ENCODE data around the gene ELK1.

Gene ELK1

DNA sequence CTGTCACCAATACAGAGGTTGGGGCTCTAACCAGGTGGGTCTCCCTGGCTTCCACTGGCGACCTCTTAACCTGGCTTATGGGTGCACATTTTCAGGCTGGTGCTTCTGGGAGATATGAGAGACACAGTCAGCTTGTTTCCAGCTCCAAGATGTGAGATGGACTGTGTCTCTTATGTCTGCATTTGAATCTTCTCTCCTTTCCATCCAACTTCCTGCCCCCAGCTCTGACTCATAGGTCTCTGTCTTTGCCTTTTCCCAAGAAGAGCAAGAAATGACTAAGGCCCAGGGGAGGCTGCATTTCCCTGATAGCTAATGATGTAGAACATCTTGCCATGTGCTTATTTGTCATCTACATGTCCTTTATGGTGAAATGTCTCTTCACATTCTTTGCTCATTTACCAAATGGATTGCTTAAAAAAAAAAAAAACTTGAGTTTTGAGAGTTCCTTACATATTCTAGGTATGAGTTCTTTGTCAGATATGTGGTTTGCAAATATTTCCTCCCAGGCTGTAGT is 11.8 kb upstream of the ELK1 start:
- Histone ChIP-seq H3K36me3 (ENCODE audit: control insufficient read depth, insufficient read depth, low read length) (peaks cover 4% of the 10 kb centered on the region), H3K27ac (ENCODE audit: low read depth, low read length) (no peak overlapping the region; the same call in 1 of the 2 replicates)

DNA sequence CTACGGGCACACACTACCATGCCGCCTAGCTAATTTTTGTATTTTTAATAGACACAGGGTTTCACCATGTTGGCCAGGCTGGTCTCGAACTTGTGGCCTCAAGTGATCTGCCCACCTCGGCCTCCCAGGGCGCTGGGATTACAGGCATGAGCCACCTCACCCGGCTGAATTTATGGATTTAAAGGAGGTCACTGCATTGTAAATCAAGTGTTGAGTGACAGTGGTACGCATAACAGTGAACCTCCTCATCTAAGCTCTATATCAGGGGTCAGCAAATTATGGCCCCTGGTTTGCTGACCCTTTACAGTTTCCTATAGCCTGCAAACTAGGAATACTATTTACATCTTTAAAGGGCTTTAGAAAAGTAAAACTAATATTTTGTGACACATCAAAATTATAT is 11.2 kb upstream of the ELK1 start:
- Histone ChIP-seq H3K9ac (ENCODE audit: low read length) (no peak overlapping the region), H3K9me3 (ENCODE audit: control insufficient read depth, insufficient read depth, low read depth, low read length) (peaks cover 3% of the 10 kb centered on the region; the same call in 1 of the 2 replicates), H3K4me3 (ENCODE audit: low read depth, low read length) (no peak overlapping the region), H3K27ac (ENCODE audit: low read depth, low read length) (no peak overlapping the region), H3K36me3 (ENCODE audit: control insufficient read depth, insufficient read depth, low read length) (peaks cover 11% of the 10 kb centered on the region), H3K27me3 (ENCODE audit: control insufficient read depth, insufficient read depth, low read length) (peaks cover 4% of the 10 kb centered on the region; the same call in 1 of the 2 replicates), H3K4me1 (ENCODE audit: control insufficient read depth, insufficient read depth, low read length) (peaks cover 7% of the 10 kb centered on the region; the same call in 1 of the 2 replicates)

More for the DNA sequence above, 11.8 kb upstream of the ELK1 start:
- Histone ChIP-seq H3K4me3 (ENCODE audit: low read depth, low read length) (no peak overlapping the region), H3K9ac (ENCODE audit: low read length) (no peak overlapping the region), H3K27me3 (ENCODE audit: control insufficient read depth, insufficient read depth, low read length) (peaks cover 4% of the 10 kb centered on the region; the same call in 1 of the 2 replicates), H3K9me3 (ENCODE audit: control insufficient read depth, insufficient read depth, low read depth, low read length) (peaks cover 3% of the 10 kb centered on the region; the same call in 1 of the 2 replicates), H3K4me1 (ENCODE audit: control insufficient read depth, insufficient read depth, low read length) (peaks cover 7% of the 10 kb centered on the region; the same call in 1 of the 2 replicates)

DNA sequence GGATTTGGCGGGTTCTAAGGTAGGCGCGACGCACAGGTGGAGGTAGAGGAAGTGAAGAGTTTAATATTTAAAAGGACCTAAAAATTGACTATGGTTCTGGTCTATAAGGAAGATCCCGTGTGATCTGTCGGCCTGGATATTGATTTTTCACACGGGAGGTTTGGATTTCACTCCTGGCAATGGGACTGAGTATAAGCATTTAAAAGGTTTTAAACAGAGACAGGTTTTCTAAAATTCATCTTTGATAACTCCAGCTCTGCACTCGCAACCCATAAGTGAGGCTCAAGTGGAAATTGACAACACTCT is 9.0 kb upstream of the ELK1 start:
- peaks cover 26% of the 10 kb centered on the region for H3K36me3 ChIP-seq (ENCODE audit: control insufficient read depth, insufficient read depth, low read length)
- H3K27me3 ChIP-seq (ENCODE audit: control insufficient read depth, insufficient read depth, low read length), result peaks cover 4% of the 10 kb centered on the region; the same call in 1 of the 2 replicates
- no peak overlapping the region for H3K27ac ChIP-seq (ENCODE audit: low read depth, low read length)
- H3K9ac ChIP-seq (ENCODE audit: low read length), result no peak overlapping the region
- H3K4me1 ChIP-seq (ENCODE audit: control insufficient read depth, insufficient read depth, low read length), result peaks cover 7% of the 10 kb centered on the region; the same call in 1 of the 2 replicates
- H3K4me3 ChIP-seq (ENCODE audit: low read depth, low read length), result peak overlapping the region; percentile 93
- H3K9me3 ChIP-seq (ENCODE audit: control insufficient read depth, insufficient read depth, low read depth, low read length), result peaks cover 9% of the 10 kb centered on the region; the same call in 1 of the 2 replicates

DNA sequence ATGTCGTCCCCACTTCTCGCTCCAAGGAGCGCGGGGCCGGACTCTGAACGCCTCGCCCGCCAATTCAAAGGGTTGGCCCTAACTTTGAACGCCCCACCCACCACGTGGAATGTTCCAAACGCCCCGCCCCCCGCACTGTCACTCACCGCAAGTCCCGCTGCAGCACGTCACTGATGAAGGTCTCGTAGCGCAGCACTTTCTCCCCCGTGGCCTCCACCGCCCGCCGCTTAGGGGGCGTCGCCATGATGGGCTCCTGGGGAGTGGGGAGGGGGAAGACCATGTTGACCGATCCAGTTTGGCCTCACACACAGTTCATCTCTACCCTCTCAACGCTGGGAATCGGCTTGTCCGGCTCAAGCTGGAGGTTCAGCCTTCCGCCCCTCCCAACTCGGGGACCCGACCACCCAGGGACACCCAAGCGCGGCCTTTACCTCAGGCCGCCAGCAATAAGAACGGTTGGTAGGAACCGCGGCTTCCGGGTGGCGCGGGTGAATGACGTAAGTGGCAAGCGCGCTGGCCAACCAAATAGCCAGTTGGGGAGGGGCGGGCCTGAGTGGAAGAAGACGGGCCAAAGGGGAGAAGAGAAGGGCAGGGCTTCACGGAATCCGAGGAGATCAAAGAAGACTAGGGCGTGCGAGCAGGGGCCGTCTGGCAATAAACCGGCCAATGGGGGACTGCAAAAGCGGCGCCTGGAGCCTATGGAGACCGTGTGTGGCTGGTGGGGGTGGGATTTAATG is 8.5 kb upstream of the ELK1 start, which contains the start of gene UXT:
Gene UXT, minus strand, starts transcription at position 497 of the 737 bp plus-strand sequence. Its CDS starts 253 bp downstream, at position 244.
- Histone ChIP-seq H3K4me3 (ENCODE audit: low read depth, low read length) (peak within 1 kb of the TSS; percentile 93), H3K27ac (ENCODE audit: low read depth, low read length) (peak within 1 kb of the TSS; percentile 86), H3K9me3 (ENCODE audit: control insufficient read depth, insufficient read depth, low read depth, low read length) (peaks cover 9% of the 10 kb centered on the region; the same call in 1 of the 2 replicates), H3K9ac (ENCODE audit: low read length) (peak within 1 kb of the TSS; percentile 96), H3K36me3 (ENCODE audit: control insufficient read depth, insufficient read depth, low read length) (peaks cover 26% of the 10 kb centered on the region), H3K27me3 (ENCODE audit: control insufficient read depth, insufficient read depth, low read length) (peaks cover 4% of the 10 kb centered on the region; the same call in 1 of the 2 replicates), H3K4me1 (ENCODE audit: control insufficient read depth, insufficient read depth, low read length) (peaks cover 7% of the 10 kb centered on the region; the same call in 1 of the 2 replicates)

DNA sequence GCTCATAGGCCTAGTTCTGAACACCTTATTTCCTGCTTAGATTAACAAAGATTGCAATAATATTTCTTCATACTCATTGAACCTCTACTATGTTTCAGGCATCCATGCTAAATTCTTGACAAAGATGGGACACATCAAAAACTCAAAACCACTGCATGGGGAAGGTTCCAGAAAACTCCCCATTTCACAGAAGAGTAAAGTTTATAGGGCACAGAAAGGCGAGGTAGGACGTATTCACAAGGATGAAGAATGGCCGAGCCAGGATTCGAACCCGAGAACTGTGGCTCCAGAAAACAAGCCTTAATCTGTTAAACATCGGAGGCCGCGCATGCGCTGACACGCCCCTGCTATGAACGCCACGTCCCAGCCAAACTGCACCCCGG is 7.9 kb upstream of the ELK1 start:
- H3K9me3 ChIP-seq (ENCODE audit: control insufficient read depth, insufficient read depth, low read depth, low read length), result peaks cover 9% of the 10 kb centered on the region; the same call in 1 of the 2 replicates
- peak overlapping the region; percentile 96 for H3K9ac ChIP-seq (ENCODE audit: low read length)
- peaks cover 7% of the 10 kb centered on the region; the same call in 1 of the 2 replicates for H3K4me1 ChIP-seq (ENCODE audit: control insufficient read depth, insufficient read depth, low read length)
- H3K36me3 ChIP-seq (ENCODE audit: control insufficient read depth, insufficient read depth, low read length), result peaks cover 30% of the 10 kb centered on the region
- peaks cover 4% of the 10 kb centered on the region; the same call in 1 of the 2 replicates for H3K27me3 ChIP-seq (ENCODE audit: control insufficient read depth, insufficient read depth, low read length)
- H3K27ac ChIP-seq (ENCODE audit: low read depth, low read length), result peak overlapping the region; percentile 86; the same call in 1 of the 2 replicates
- peak overlapping the region; percentile 93 for H3K4me3 ChIP-seq (ENCODE audit: low read depth, low read length)

GRCh38 chrX:47651043-47651905 is 911 bp upstream of the ELK1 start:
- peaks cover 9% of the 10 kb centered on the region; the same call in 1 of the 2 replicates for H3K4me1 ChIP-seq (ENCODE audit: control insufficient read depth, insufficient read depth, low read length)
- peaks cover 31% of the 10 kb centered on the region for H3K36me3 ChIP-seq (ENCODE audit: control insufficient read depth, insufficient read depth, low read length)
- H3K9me3 ChIP-seq (ENCODE audit: control insufficient read depth, insufficient read depth, low read depth, low read length), result peaks cover 5% of the 10 kb centered on the region; the same call in 1 of the 2 replicates
- H3K27ac ChIP-seq (ENCODE audit: low read depth, low read length), result no peak overlapping the region
- H3K27me3 ChIP-seq (ENCODE audit: control insufficient read depth, insufficient read depth, low read length), result no peaks in the 10 kb centered on the region
- peak overlapping the region; percentile 69 for H3K4me3 ChIP-seq (ENCODE audit: low read depth, low read length)
- H3K9ac ChIP-seq (ENCODE audit: low read length), result peak overlapping the region; percentile 47

DNA sequence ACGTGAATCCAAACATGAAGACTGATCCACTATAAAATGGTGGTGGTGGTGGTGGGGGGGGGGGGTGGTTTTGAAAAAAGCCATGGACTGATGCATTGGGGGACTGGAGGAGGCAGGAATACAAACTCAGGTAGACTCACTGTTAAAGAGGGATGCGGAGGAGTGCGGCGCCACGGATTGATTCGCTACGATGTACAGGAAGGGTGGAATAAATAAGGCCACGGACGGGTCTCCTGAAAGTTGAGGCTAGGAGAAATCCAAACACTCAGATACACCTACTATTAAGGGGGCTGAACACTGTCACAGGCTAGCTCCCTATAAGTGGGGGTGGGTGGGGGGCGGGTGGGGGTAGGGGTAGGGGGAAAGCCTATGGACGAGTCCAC is 591 bp downstream of the ELK1 start:
- Histone ChIP-seq H3K9me3 (ENCODE audit: control insufficient read depth, insufficient read depth, low read depth, low read length) (peaks cover 2% of the 10 kb centered on the region; the same call in 1 of the 2 replicates), H3K27ac (ENCODE audit: low read depth, low read length) (no peak overlapping the region), H3K36me3 (ENCODE audit: control insufficient read depth, insufficient read depth, low read length) (peaks cover 18% of the 10 kb centered on the region), H3K27me3 (ENCODE audit: control insufficient read depth, insufficient read depth, low read length) (no peaks in the 10 kb centered on the region), H3K4me3 (ENCODE audit: low read depth, low read length) (peak overlapping the region; percentile 90), H3K4me1 (ENCODE audit: control insufficient read depth, insufficient read depth, low read length) (peaks cover 9% of the 10 kb centered on the region; the same call in 1 of the 2 replicates), H3K9ac (ENCODE audit: low read length) (peak overlapping the region; percentile 84)

DNA sequence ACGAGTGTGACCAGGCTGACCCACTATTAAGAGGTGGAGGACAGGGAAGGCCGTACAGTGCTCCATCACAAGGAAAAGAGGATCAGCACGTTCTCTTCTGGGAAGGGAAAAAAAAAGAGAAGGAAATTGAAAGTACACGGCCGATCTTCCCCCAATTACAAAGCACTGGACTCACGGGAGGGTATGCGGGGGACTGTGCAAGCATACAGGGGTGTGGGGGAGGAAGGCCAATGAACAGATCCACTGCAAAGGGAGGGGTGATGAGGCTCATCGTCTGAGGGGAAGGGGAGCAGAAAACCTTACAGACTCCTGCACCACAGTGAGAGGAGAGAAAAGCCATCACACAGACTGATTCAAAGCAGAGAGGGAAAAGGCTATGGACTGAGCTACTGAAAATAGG is 1.1 kb downstream of the ELK1 start:
- Histone ChIP-seq H3K9ac (ENCODE audit: low read length) (peak overlapping the region; percentile 23), H3K4me1 (ENCODE audit: control insufficient read depth, insufficient read depth, low read length) (peaks cover 9% of the 10 kb centered on the region; the same call in 1 of the 2 replicates), H3K27me3 (ENCODE audit: control insufficient read depth, insufficient read depth, low read length) (no peaks in the 10 kb centered on the region), H3K4me3 (ENCODE audit: low read depth, low read length) (peak overlapping the region; percentile 90), H3K36me3 (ENCODE audit: control insufficient read depth, insufficient read depth, low read length) (peaks cover 18% of the 10 kb centered on the region), H3K9me3 (ENCODE audit: control insufficient read depth, insufficient read depth, low read depth, low read length) (peaks cover 2% of the 10 kb centered on the region; the same call in 1 of the 2 replicates), H3K27ac (ENCODE audit: low read depth, low read length) (no peak overlapping the region)

DNA sequence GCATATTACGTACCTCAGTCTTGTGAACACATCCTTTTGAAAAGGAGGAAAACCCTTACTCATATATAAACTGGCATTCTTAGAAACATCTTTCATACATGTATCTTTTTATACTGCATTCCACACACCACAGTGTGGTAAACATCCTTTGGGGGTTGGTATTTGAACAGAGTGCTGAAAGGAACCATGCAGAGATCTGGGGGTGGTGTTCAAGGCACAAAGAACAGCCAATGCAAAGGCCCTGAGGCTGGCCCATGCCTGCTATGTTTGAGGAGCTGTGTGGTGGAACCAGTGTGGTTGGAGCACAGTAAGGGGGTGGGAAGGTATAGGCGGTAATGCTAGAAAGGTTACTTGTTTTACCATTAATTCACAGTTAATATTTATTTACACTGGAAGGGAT is 2.0 kb downstream of the ELK1 start:
- Histone ChIP-seq H3K36me3 (ENCODE audit: control insufficient read depth, insufficient read depth, low read length) (peaks cover 14% of the 10 kb centered on the region), H3K9me3 (ENCODE audit: control insufficient read depth, insufficient read depth, low read depth, low read length) (peaks cover 2% of the 10 kb centered on the region; the same call in 1 of the 2 replicates), H3K27me3 (ENCODE audit: control insufficient read depth, insufficient read depth, low read length) (no peaks in the 10 kb centered on the region), H3K4me3 (ENCODE audit: low read depth, low read length) (0 out of 2 replicates have a peak overlapping the region, but pooled peaks have one; percentile 90), H3K9ac (ENCODE audit: low read length) (no peak overlapping the region), H3K27ac (ENCODE audit: low read depth, low read length) (no peak overlapping the region), H3K4me1 (ENCODE audit: control insufficient read depth, insufficient read depth, low read length) (peaks cover 9% of the 10 kb centered on the region; the same call in 1 of the 2 replicates)

- H3K36me3 ChIP-seq (ENCODE audit: control insufficient read depth, insufficient read depth, low read length), result peaks cover 7% of the 10 kb centered on the region; the same call in 1 of the 2 replicates
- H3K9me3 ChIP-seq (ENCODE audit: control insufficient read depth, insufficient read depth, low read depth, low read length), result peaks cover 2% of the 10 kb centered on the region; the same call in 1 of the 2 replicates
- H3K27ac ChIP-seq (ENCODE audit: low read depth, low read length), result no peak overlapping the region
- no peak overlapping the region for H3K9ac ChIP-seq (ENCODE audit: low read length)
- H3K4me1 ChIP-seq (ENCODE audit: control insufficient read depth, insufficient read depth, low read length), result peaks cover 9% of the 10 kb centered on the region; the same call in 1 of the 2 replicates
- no peak overlapping the region for H3K4me3 ChIP-seq (ENCODE audit: low read depth, low read length)
- no peaks in the 10 kb centered on the region for H3K27me3 ChIP-seq (ENCODE audit: control insufficient read depth, insufficient read depth, low read length)
Observed at GRCh38 chrX:47646636-47647035, 3.7 kb downstream of the ELK1 start.
